Vagina (tissue), 2 donors: ENCODE data around the gene EEF1A2.

Source experiments
- POLR2A ChIP-seq, 2 donors: fragments of 450-650 bp; IDR thresholded peaks; one replicate each; pipeline ENCODE4 v1.6.1; 2017; ENCODE audit warnings: antibody characterized with exemption in 2 of 2, mild to moderate bottlenecking in 2 of 2, moderate library complexity in 2 of 2
- POLR2AphosphoS5 ChIP-seq, 2 donors: sonication (generic); formaldehyde crosslinking; IDR thresholded peaks; one replicate each; pipeline ENCODE4 v1.9.0; 2017; ENCODE audit warnings: antibody characterized with exemption in 2 of 2, mild to moderate bottlenecking in 2 of 2, low read depth in 1 of 2; ENCODE audit not compliant: insufficient read depth in 1 of 2
- TF ChIP-seq, protein P1 (sequence below), 3 experiments: fragments of 450-650 bp in 2 of 3; fragments of 200-600 bp in 1 of 3; sonication (generic) in 1 of 3; IDR thresholded peaks; one replicate each; pipeline ENCODE4 v1.5.1; 2017 to 2019; ENCODE audit warnings: antibody characterized with exemption in 3 of 3, mild to moderate bottlenecking in 2 of 3, moderate library complexity in 2 of 3

DNA sequence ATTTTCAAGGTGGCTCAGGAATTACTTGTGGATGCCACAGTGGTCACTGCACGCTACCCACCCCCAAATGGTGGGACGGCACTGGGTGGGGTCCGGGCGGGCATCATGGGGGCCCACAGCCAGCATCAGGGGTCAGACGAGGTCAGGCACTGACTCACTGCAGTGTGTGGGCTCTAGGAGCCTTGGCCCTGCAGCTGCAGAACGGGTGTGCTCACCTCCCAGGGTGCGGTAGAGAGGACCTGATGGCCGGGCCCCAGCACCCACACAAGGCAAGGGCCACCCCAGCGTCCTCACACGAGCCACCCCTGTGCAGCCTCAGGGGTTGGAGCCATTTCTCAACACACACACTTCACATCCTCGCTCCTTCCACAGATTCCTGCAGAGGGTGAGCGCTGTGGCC is 60.8 kb downstream of the EEF1A2 start:
- TF ChIP-seq POLR2A (IDR thresholded peaks at IDR 0.05): no peak
- TF ChIP-seq, protein P1, sequence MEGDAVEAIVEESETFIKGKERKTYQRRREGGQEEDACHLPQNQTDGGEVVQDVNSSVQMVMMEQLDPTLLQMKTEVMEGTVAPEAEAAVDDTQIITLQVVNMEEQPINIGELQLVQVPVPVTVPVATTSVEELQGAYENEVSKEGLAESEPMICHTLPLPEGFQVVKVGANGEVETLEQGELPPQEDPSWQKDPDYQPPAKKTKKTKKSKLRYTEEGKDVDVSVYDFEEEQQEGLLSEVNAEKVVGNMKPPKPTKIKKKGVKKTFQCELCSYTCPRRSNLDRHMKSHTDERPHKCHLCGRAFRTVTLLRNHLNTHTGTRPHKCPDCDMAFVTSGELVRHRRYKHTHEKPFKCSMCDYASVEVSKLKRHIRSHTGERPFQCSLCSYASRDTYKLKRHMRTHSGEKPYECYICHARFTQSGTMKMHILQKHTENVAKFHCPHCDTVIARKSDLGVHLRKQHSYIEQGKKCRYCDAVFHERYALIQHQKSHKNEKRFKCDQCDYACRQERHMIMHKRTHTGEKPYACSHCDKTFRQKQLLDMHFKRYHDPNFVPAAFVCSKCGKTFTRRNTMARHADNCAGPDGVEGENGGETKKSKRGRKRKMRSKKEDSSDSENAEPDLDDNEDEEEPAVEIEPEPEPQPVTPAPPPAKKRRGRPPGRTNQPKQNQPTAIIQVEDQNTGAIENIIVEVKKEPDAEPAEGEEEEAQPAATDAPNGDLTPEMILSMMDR (IDR thresholded peaks at IDR 0.05): no peak
- TF ChIP-seq POLR2AphosphoS5 (IDR thresholded peaks at IDR 0.05; ENCODE audit: insufficient read depth in 1 of 2, low read depth in 1 of 2): no peak
